PC-9 (cell line): Measurements from ENCODE around the gene IPO4. TPM values are rescaled to one million over a fixed set of nuclear protein-coding genes. Genes with fewer than 3 reads are reported as not detected.

Experiments
- BruUV-seq: library from RNA; stranded (reverse); fragments of 400-500 nt; replicated peaks from 2 replicates; lab custom pipeline; 2021; lab: Mats Ljungman, UMichigan
- CTCF ChIA-PET: fragments of 300-600 bp; sonication (Branson Sonifier 250); formaldehyde crosslinking; loops from one replicate; lab custom pipeline; 2022; ENCODE audit warnings: antibody characterized with exemption; lab: Charles Lee
- POLR2A ChIA-PET: fragments of 300-600 bp; sonication (Branson Sonifier 250); formaldehyde crosslinking; loops from one replicate; lab custom pipeline; 2022; ENCODE audit warnings: antibody characterized with exemption; ENCODE audit not compliant: unreplicated experiment; lab: Charles Lee
- DNase-seq, 2 experiments: peaks; one replicate each; pipeline versions ENCODE4 v3.0.0 to v3.0.0-alpha.2; 2015 to 2022; ENCODE audit warnings: mixed read lengths in 1 of 2
- H2AFZ ChIP-seq: fragments of 200-600 bp; sonication (generic); 2 replicates; pipeline ENCODE4 v1.8.1; 2017; ENCODE audit warnings: antibody characterized with exemption
- H3F3A ChIP-seq: fragments of 200-600 bp; sonication (generic); 2 replicates; pipeline ENCODE4 v1.8.1; 2017; ENCODE audit warnings: antibody characterized with exemption, mild to moderate bottlenecking, low read depth; ENCODE audit not compliant: insufficient read depth
- H3K27ac ChIP-seq: fragments of 200-600 bp; sonication (generic); 2 replicates; pipeline ENCODE4 v1.6.1; 2016; ENCODE audit warnings: mixed run types
- H3K27me3 ChIP-seq: fragments of 200-600 bp; sonication (generic); 2 replicates; pipeline ENCODE4 v1.6.1; 2016; ENCODE audit warnings: low read depth, mixed run types; ENCODE audit not compliant: insufficient read depth
- H3K36me3 ChIP-seq: fragments of 200-600 bp; sonication (generic); 2 replicates; pipeline ENCODE4 v1.6.1; 2016; ENCODE audit warnings: low read depth, mixed run types
- H3K4me1 ChIP-seq: fragments of 200-600 bp; sonication (generic); replicated peaks from 2 replicates; pipeline ENCODE4 v1.6.1; 2016; ENCODE audit warnings: mixed run types; ENCODE audit not compliant: insufficient read depth
- H3K4me2 ChIP-seq: fragments of 200-600 bp; sonication (generic); 2 replicates; pipeline ENCODE4 v1.6.1; 2017; ENCODE audit warnings: mixed run types
- H3K4me3 ChIP-seq: fragments of 200-600 bp; sonication (generic); 2 replicates; pipeline ENCODE4 v1.6.1; 2016; ENCODE audit warnings: mixed run types
- H3K79me2 ChIP-seq: fragments of 200-600 bp; sonication (generic); 2 replicates; pipeline ENCODE4 v1.6.1; 2017; ENCODE audit warnings: low read depth, mixed run types
- H3K9me2 ChIP-seq: fragments of 200-600 bp; sonication (generic); 2 replicates; pipeline ENCODE4 v1.8.1; 2017; ENCODE audit warnings: mild to moderate bottlenecking; ENCODE audit not compliant: insufficient read depth
- H3K9me3 ChIP-seq: fragments of 200-600 bp; sonication (generic); 2 replicates; pipeline ENCODE4 v1.8.1; 2016; ENCODE audit warnings: low read depth; ENCODE audit not compliant: insufficient read depth
- H4K20me1 ChIP-seq: fragments of 200-600 bp; sonication (generic); 2 replicates; pipeline ENCODE4 v1.8.1; 2017; ENCODE audit not compliant: insufficient read depth
- CTCF ChIP-seq: fragments of 200-600 bp; sonication (generic); conservative IDR thresholded peaks from 2 replicates; pipeline ENCODE4 v1.6.1; 2017; ENCODE audit warnings: mixed run types, antibody characterized with exemption, mild to moderate bottlenecking, moderate library complexity
- EZH2 ChIP-seq: fragments of 200-600 bp; sonication (generic); IDR thresholded peaks from 2 replicates; pipeline ENCODE4 v1.8.0; 2017; ENCODE audit warnings: antibody characterized with exemption, low read depth
- intact Hi-C: fragments of 100-400 bp; cut with micrococcal nuclease; formaldehyde crosslinking; loops from one replicate; pipeline ENCODE4 v1.10.0; 2022; ENCODE audit not compliant: unreplicated experiment
- total RNA-seq: library from RNA; stranded (reverse); gene quantifications from 2 replicates; pipeline ENCODE4 v1.2.3, GENCODE V29; 2021

Gene IPO4
- total RNA-seq, 1 experiment from 2014 or later = 44.1 TPM

GRCh38 chr14:24167469-24168114, 21.0 kb downstream of the IPO4 start:
- Histone ChIP-seq H3K27ac (no peak overlapping the region), H3K79me2 (no peaks in the 10 kb centered on the region), H3K9me3 (no peaks in the 10 kb centered on the region), H3K4me3 (no peak overlapping the region), H3K9me2 (no peaks in the 10 kb centered on the region), H2AFZ (no peak overlapping the region), H3K27me3 (no peaks in the 10 kb centered on the region), H3K36me3 (no peaks in the 10 kb centered on the region), H3F3A (no peaks in the 10 kb centered on the region), H3K4me1 (no peaks in the 10 kb centered on the region), H3K4me2 (no peak overlapping the region), H4K20me1 (no peaks in the 10 kb centered on the region)
- BruUV-seq = no TSS peak
- no peak for TF ChIP-seq CTCF
- TF ChIP-seq EZH2 = no peak
- ChIA-PET POLR2A (interaction anchor here (0.6 kb wide), 1 partner anchor 500 kb away, joined by 5 read pairs; no protein-coding TSS in a partner anchor), CTCF (no interaction called here)
- no peak for DNase-seq
- intact Hi-C loops = no loop called here

DNA sequence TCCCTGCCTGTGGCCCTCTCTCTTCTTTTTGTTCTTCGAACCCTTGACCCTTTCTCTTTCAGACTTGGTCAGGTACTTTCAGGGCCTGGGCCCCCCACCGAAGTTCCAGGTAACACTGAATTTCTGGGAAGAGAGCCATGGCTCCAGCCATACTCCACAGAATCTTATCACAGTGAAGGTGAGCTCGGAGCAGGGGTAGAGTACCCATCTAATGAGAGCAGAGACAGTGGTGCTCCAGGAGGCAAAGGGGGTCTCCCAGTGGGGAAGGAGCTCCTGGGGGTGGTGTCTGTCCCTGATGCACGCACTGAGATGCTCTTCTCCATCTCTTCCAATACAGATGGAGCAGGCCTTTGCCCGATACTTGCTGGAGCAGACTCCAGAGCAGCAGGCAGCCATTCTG, 22.8 kb downstream of the IPO4 start:
- POLR2A ChIA-PET = no interaction called here
- CTCF ChIA-PET = no interaction called here
- no peaks in the 10 kb centered on the region for H4K20me1 ChIP-seq
- H3K9me3 ChIP-seq = no peaks in the 10 kb centered on the region
- no peaks in the 10 kb centered on the region for H3K27me3 ChIP-seq
- peaks cover 9% of the 10 kb centered on the region for H3K4me1 ChIP-seq
- no TSS peak for BruUV-seq
- H3K9me2 ChIP-seq = no peaks in the 10 kb centered on the region
- H3F3A ChIP-seq = no peaks in the 10 kb centered on the region
- H3K36me3 ChIP-seq = no peaks in the 10 kb centered on the region
- H3K27ac ChIP-seq = no peak overlapping the region
- H2AFZ ChIP-seq = no peak overlapping the region
- intact Hi-C loops = no loop called here
- H3K79me2 ChIP-seq = no peaks in the 10 kb centered on the region
- DNase-seq = no peak
- TF ChIP-seq EZH2 (no peak), CTCF (no peak)
- no peak overlapping the region for H3K4me3 ChIP-seq
- H3K4me2 ChIP-seq = no peak overlapping the region

GRCh38 chr14:24164518-24164991, 24.1 kb downstream of the IPO4 start:
- TF ChIP-seq CTCF (no peak), EZH2 (no peak)
- peaks cover 13% of the 10 kb centered on the region for H3K4me1 ChIP-seq
- intact Hi-C loops = loop anchor here (5.0 kb wide), 1 partner anchor 72 kb away; the partner anchor contains the start of gene PCK2
- H3K9me3 ChIP-seq = no peaks in the 10 kb centered on the region
- no peaks in the 10 kb centered on the region for H3K27me3 ChIP-seq
- CTCF ChIA-PET = no interaction called here
- POLR2A ChIA-PET = no interaction called here
- no peak for DNase-seq
- H3K9me2 ChIP-seq = no peaks in the 10 kb centered on the region
- BruUV-seq = no TSS peak
- H3K4me2 ChIP-seq = no peak overlapping the region
- no peaks in the 10 kb centered on the region; the same call in 1 of the 2 replicates for H3F3A ChIP-seq
- no peaks in the 10 kb centered on the region; the same call in 1 of the 2 replicates for H3K36me3 ChIP-seq
- H3K27ac ChIP-seq = no peak overlapping the region
- H2AFZ ChIP-seq = no peak overlapping the region
- no peaks in the 10 kb centered on the region for H3K79me2 ChIP-seq
- no peak overlapping the region for H3K4me3 ChIP-seq
- no peaks in the 10 kb centered on the region for H4K20me1 ChIP-seq
